IPS-15b (cell line): ENCODE data around the gene C12orf75.
"Not testable (repeated sequence)": the region's sequence is repeated elsewhere in the genome, so short reads cannot be mapped to it uniquely, and the experiment has no call there.

ENCODE experiments used
- H3K27me3 ChIP-seq: one replicate; pipeline ENCODE4 v1.6.1; 2013; ENCODE audit warnings: low read length; ENCODE audit not compliant: control insufficient read depth, insufficient read depth
- H3K36me3 ChIP-seq: one replicate; pipeline ENCODE4 v1.6.1; 2013; ENCODE audit warnings: low read length; ENCODE audit not compliant: control insufficient read depth, insufficient read depth
- H3K4me1 ChIP-seq: one replicate; pipeline ENCODE4 v1.6.1; 2013; ENCODE audit warnings: mild to moderate bottlenecking, low read length; ENCODE audit not compliant: control insufficient read depth, insufficient read depth
- H3K4me3 ChIP-seq: one replicate; pipeline ENCODE4 v1.5.1; 2013; ENCODE audit warnings: low read depth, low read length
- H3K9ac ChIP-seq: one replicate; pipeline ENCODE4 v1.6.1; 2013; ENCODE audit warnings: low read depth, mild to moderate bottlenecking, low read length
- H3K9me3 ChIP-seq: one replicate; pipeline ENCODE4 v1.6.1; 2013; ENCODE audit warnings: mild to moderate bottlenecking, low read length; ENCODE audit not compliant: control insufficient read depth, insufficient read depth

The C12orf75 gene

GRCh38 chr12:105294886-105295479, 35.5 kb upstream of the C12orf75 start:
- peaks cover 2% of the 10 kb centered on the region for H3K36me3 ChIP-seq
- H3K4me3 ChIP-seq: no peak overlapping the region
- H3K4me1 ChIP-seq: peaks cover 4% of the 10 kb centered on the region
- peaks cover 6% of the 10 kb centered on the region for H3K9me3 ChIP-seq
- H3K27me3 ChIP-seq: no peaks in the 10 kb centered on the region
- H3K9ac ChIP-seq: no peak overlapping the region

GRCh38 chr12:105296116-105297089, 34.1 kb upstream of the C12orf75 start:
- Histone ChIP-seq H3K4me3 (no peak overlapping the region), H3K27me3 (no peaks in the 10 kb centered on the region), H3K9me3 (peaks cover 11% of the 10 kb centered on the region), H3K9ac (no peak overlapping the region), H3K4me1 (peaks cover 4% of the 10 kb centered on the region), H3K36me3 (peaks cover 2% of the 10 kb centered on the region)

GRCh38 chr12:105300883-105301282, 29.6 kb upstream of the C12orf75 start:
- no peak overlapping the region for H3K9ac ChIP-seq
- H3K4me1 ChIP-seq: peaks cover 4% of the 10 kb centered on the region
- no peaks in the 10 kb centered on the region for H3K27me3 ChIP-seq
- no peak overlapping the region for H3K4me3 ChIP-seq
- peaks cover 11% of the 10 kb centered on the region for H3K9me3 ChIP-seq
- H3K36me3 ChIP-seq: peaks cover 2% of the 10 kb centered on the region

GRCh38 chr12:105301696-105302095, 28.8 kb upstream of the C12orf75 start:
- no peak overlapping the region for H3K9ac ChIP-seq
- H3K4me1 ChIP-seq: no peaks in the 10 kb centered on the region
- H3K4me3 ChIP-seq: no peak overlapping the region
- H3K36me3 ChIP-seq: peaks cover 2% of the 10 kb centered on the region
- peaks cover 11% of the 10 kb centered on the region for H3K9me3 ChIP-seq
- H3K27me3 ChIP-seq: no peaks in the 10 kb centered on the region

GRCh38 chr12:105302986-105303385, 27.5 kb upstream of the C12orf75 start:
- H3K4me3 ChIP-seq, H3K4me1 ChIP-seq, H3K27me3 ChIP-seq, H3K9ac ChIP-seq, H3K9me3 ChIP-seq, H3K36me3 ChIP-seq: not testable (repeated sequence)

- H3K36me3 ChIP-seq, H3K9ac ChIP-seq, H3K4me1 ChIP-seq, H3K27me3 ChIP-seq, H3K4me3 ChIP-seq, H3K9me3 ChIP-seq: not testable (repeated sequence)
Observed at GRCh38 chr12:105304626-105305025, 25.9 kb upstream of the C12orf75 start.

GRCh38 chr12:105307601-105308314, 22.7 kb upstream of the C12orf75 start:
- not testable (repeated sequence) for H3K9me3 ChIP-seq, H3K27me3 ChIP-seq, H3K4me3 ChIP-seq, H3K36me3 ChIP-seq, H3K9ac ChIP-seq, H3K4me1 ChIP-seq

- H3K9ac ChIP-seq, H3K36me3 ChIP-seq, H3K9me3 ChIP-seq, H3K27me3 ChIP-seq, H3K4me1 ChIP-seq, H3K4me3 ChIP-seq: not testable (repeated sequence)
Observed at GRCh38 chr12:105308839-105309238, 21.7 kb upstream of the C12orf75 start.

GRCh38 chr12:105309384-105309783, 21.1 kb upstream of the C12orf75 start:
- not testable (repeated sequence) for H3K4me3 ChIP-seq, H3K9ac ChIP-seq, H3K9me3 ChIP-seq, H3K36me3 ChIP-seq, H3K27me3 ChIP-seq, H3K4me1 ChIP-seq

GRCh38 chr12:105310476-105311085, 19.9 kb upstream of the C12orf75 start:
- H3K4me3 ChIP-seq: not testable (repeated sequence)

GRCh38 chr12:105311936-105312335, 18.6 kb upstream of the C12orf75 start:
- not testable (repeated sequence) for H3K4me1 ChIP-seq, H3K27me3 ChIP-seq, H3K36me3 ChIP-seq, H3K9ac ChIP-seq, H3K9me3 ChIP-seq, H3K4me3 ChIP-seq

More at GRCh38 chr12:105310476-105311085, 19.9 kb upstream of the C12orf75 start:
- H3K36me3 ChIP-seq, H3K27me3 ChIP-seq, H3K9ac ChIP-seq, H3K4me1 ChIP-seq, H3K9me3 ChIP-seq: not testable (repeated sequence)
